ENCODE results near the gene COX8A.

DNA sequence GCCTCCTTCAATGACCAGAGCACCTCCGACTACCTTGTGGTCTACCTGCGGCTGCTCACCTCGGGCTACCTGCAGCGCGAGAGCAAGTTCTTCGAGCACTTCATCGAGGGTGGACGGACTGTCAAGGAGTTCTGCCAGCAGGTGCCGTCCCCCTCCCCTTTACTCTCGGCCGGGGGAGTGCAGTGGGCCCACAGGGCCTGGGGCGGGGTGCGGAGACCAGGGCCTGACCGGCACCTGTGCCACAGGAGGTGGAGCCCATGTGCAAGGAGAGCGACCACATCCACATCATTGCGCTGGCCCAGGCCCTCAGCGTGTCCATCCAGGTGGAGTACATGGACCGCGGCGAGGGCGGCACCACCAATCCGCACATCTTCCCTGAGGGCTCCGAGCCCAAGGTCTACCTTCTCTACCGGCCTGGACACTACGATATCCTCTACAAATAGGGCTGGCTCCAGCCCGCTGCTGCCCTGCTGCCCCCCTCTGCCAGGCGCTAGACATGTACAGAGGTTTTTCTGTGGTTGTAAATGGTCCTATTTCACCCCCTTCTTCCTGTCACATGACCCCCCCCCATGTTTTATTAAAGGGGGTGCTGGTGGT, 22.8 kb downstream of the COX8A start:
- TF ChIP-seq, protein P1, sequence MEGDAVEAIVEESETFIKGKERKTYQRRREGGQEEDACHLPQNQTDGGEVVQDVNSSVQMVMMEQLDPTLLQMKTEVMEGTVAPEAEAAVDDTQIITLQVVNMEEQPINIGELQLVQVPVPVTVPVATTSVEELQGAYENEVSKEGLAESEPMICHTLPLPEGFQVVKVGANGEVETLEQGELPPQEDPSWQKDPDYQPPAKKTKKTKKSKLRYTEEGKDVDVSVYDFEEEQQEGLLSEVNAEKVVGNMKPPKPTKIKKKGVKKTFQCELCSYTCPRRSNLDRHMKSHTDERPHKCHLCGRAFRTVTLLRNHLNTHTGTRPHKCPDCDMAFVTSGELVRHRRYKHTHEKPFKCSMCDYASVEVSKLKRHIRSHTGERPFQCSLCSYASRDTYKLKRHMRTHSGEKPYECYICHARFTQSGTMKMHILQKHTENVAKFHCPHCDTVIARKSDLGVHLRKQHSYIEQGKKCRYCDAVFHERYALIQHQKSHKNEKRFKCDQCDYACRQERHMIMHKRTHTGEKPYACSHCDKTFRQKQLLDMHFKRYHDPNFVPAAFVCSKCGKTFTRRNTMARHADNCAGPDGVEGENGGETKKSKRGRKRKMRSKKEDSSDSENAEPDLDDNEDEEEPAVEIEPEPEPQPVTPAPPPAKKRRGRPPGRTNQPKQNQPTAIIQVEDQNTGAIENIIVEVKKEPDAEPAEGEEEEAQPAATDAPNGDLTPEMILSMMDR (IDR thresholded peaks at IDR 0.05; ENCODE audit: insufficient read depth, low read length) = no peak
- TF ChIP-seq, protein P2, sequence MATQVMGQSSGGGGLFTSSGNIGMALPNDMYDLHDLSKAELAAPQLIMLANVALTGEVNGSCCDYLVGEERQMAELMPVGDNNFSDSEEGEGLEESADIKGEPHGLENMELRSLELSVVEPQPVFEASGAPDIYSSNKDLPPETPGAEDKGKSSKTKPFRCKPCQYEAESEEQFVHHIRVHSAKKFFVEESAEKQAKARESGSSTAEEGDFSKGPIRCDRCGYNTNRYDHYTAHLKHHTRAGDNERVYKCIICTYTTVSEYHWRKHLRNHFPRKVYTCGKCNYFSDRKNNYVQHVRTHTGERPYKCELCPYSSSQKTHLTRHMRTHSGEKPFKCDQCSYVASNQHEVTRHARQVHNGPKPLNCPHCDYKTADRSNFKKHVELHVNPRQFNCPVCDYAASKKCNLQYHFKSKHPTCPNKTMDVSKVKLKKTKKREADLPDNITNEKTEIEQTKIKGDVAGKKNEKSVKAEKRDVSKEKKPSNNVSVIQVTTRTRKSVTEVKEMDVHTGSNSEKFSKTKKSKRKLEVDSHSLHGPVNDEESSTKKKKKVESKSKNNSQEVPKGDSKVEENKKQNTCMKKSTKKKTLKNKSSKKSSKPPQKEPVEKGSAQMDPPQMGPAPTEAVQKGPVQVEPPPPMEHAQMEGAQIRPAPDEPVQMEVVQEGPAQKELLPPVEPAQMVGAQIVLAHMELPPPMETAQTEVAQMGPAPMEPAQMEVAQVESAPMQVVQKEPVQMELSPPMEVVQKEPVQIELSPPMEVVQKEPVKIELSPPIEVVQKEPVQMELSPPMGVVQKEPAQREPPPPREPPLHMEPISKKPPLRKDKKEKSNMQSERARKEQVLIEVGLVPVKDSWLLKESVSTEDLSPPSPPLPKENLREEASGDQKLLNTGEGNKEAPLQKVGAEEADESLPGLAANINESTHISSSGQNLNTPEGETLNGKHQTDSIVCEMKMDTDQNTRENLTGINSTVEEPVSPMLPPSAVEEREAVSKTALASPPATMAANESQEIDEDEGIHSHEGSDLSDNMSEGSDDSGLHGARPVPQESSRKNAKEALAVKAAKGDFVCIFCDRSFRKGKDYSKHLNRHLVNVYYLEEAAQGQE (IDR thresholded peaks at IDR 0.05; ENCODE audit: insufficient replicate concordance, low read depth) = no peak
- TF ChIP-seq POLR2AphosphoS5 (IDR thresholded peaks at IDR 0.05; ENCODE audit: low read depth) (no peak), GABPA (IDR thresholded peaks at IDR 0.05; ENCODE audit: low read depth) (no peak)

Measured in HL-60 (cell line).